PC-9 (cell line): ENCODE results near the gene KRTAP10-7. TPM values are rescaled to one million over a fixed set of nuclear protein-coding genes. Genes with fewer than 3 reads are reported as not detected.
"Not testable (repeated sequence)": the region's sequence is repeated elsewhere in the genome, so short reads cannot be mapped to it uniquely, and the experiment has no call there.

Source experiments
- BruUV-seq: library from RNA; stranded (reverse); fragments of 400-500 nt; replicated peaks from 2 replicates; lab custom pipeline; 2021; lab: Mats Ljungman, UMichigan
- CTCF ChIA-PET: fragments of 300-600 bp; sonication (Branson Sonifier 250); formaldehyde crosslinking; loops from one replicate; lab custom pipeline; 2022; ENCODE audit warnings: antibody characterized with exemption; lab: Charles Lee
- POLR2A ChIA-PET: fragments of 300-600 bp; sonication (Branson Sonifier 250); formaldehyde crosslinking; loops from one replicate; lab custom pipeline; 2022; ENCODE audit warnings: antibody characterized with exemption; ENCODE audit not compliant: unreplicated experiment; lab: Charles Lee
- DNase-seq, 2 experiments: peaks; one replicate each; pipeline versions ENCODE4 v3.0.0 to v3.0.0-alpha.2; 2015 to 2022; ENCODE audit warnings: mixed read lengths in 1 of 2
- H2AFZ ChIP-seq: fragments of 200-600 bp; sonication (generic); 2 replicates; pipeline ENCODE4 v1.8.1; 2017; ENCODE audit warnings: antibody characterized with exemption
- H3F3A ChIP-seq: fragments of 200-600 bp; sonication (generic); 2 replicates; pipeline ENCODE4 v1.8.1; 2017; ENCODE audit warnings: antibody characterized with exemption, mild to moderate bottlenecking, low read depth; ENCODE audit not compliant: insufficient read depth
- H3K27ac ChIP-seq: fragments of 200-600 bp; sonication (generic); 2 replicates; pipeline ENCODE4 v1.6.1; 2016; ENCODE audit warnings: mixed run types
- H3K27me3 ChIP-seq: fragments of 200-600 bp; sonication (generic); 2 replicates; pipeline ENCODE4 v1.6.1; 2016; ENCODE audit warnings: low read depth, mixed run types; ENCODE audit not compliant: insufficient read depth
- H3K36me3 ChIP-seq: fragments of 200-600 bp; sonication (generic); 2 replicates; pipeline ENCODE4 v1.6.1; 2016; ENCODE audit warnings: low read depth, mixed run types
- H3K4me1 ChIP-seq: fragments of 200-600 bp; sonication (generic); replicated peaks from 2 replicates; pipeline ENCODE4 v1.6.1; 2016; ENCODE audit warnings: mixed run types; ENCODE audit not compliant: insufficient read depth
- H3K4me2 ChIP-seq: fragments of 200-600 bp; sonication (generic); 2 replicates; pipeline ENCODE4 v1.6.1; 2017; ENCODE audit warnings: mixed run types
- H3K4me3 ChIP-seq: fragments of 200-600 bp; sonication (generic); 2 replicates; pipeline ENCODE4 v1.6.1; 2016; ENCODE audit warnings: mixed run types
- H3K79me2 ChIP-seq: fragments of 200-600 bp; sonication (generic); 2 replicates; pipeline ENCODE4 v1.6.1; 2017; ENCODE audit warnings: low read depth, mixed run types
- H3K9me2 ChIP-seq: fragments of 200-600 bp; sonication (generic); 2 replicates; pipeline ENCODE4 v1.8.1; 2017; ENCODE audit warnings: mild to moderate bottlenecking; ENCODE audit not compliant: insufficient read depth
- H3K9me3 ChIP-seq: fragments of 200-600 bp; sonication (generic); 2 replicates; pipeline ENCODE4 v1.8.1; 2016; ENCODE audit warnings: low read depth; ENCODE audit not compliant: insufficient read depth
- H4K20me1 ChIP-seq: fragments of 200-600 bp; sonication (generic); 2 replicates; pipeline ENCODE4 v1.8.1; 2017; ENCODE audit not compliant: insufficient read depth
- EZH2 ChIP-seq: fragments of 200-600 bp; sonication (generic); IDR thresholded peaks from 2 replicates; pipeline ENCODE4 v1.8.0; 2017; ENCODE audit warnings: antibody characterized with exemption, low read depth
- intact Hi-C: fragments of 100-400 bp; cut with micrococcal nuclease; formaldehyde crosslinking; loops from one replicate; pipeline ENCODE4 v1.10.0; 2022; ENCODE audit not compliant: unreplicated experiment
- total RNA-seq: library from RNA; stranded (reverse); gene quantifications from 2 replicates; pipeline ENCODE4 v1.2.3, GENCODE V29; 2021
- TF ChIP-seq, protein P1 (sequence below): fragments of 200-600 bp; sonication (generic); conservative IDR thresholded peaks from 2 replicates; pipeline ENCODE4 v1.6.1; 2017; ENCODE audit warnings: mixed run types, antibody characterized with exemption, mild to moderate bottlenecking, moderate library complexity

The KRTAP10-7 gene
- total RNA-seq, 1 experiment from 2014 or later = not detected

- H4K20me1 ChIP-seq, DNase-seq, H3K4me1 ChIP-seq, BruUV-seq, H3F3A ChIP-seq, intact Hi-C loops, H3K79me2 ChIP-seq, H3K9me2 ChIP-seq, H3K27ac ChIP-seq, H3K36me3 ChIP-seq, POLR2A ChIA-PET, H3K4me3 ChIP-seq, H2AFZ ChIP-seq, H3K9me3 ChIP-seq, CTCF ChIA-PET, H3K4me2 ChIP-seq: not testable (repeated sequence)
- peaks cover 31% of the 10 kb centered on the region for H3K27me3 ChIP-seq
Observed at GRCh38 chr21:44627831-44628233, 27.4 kb downstream of the KRTAP10-7 start.

DNA sequence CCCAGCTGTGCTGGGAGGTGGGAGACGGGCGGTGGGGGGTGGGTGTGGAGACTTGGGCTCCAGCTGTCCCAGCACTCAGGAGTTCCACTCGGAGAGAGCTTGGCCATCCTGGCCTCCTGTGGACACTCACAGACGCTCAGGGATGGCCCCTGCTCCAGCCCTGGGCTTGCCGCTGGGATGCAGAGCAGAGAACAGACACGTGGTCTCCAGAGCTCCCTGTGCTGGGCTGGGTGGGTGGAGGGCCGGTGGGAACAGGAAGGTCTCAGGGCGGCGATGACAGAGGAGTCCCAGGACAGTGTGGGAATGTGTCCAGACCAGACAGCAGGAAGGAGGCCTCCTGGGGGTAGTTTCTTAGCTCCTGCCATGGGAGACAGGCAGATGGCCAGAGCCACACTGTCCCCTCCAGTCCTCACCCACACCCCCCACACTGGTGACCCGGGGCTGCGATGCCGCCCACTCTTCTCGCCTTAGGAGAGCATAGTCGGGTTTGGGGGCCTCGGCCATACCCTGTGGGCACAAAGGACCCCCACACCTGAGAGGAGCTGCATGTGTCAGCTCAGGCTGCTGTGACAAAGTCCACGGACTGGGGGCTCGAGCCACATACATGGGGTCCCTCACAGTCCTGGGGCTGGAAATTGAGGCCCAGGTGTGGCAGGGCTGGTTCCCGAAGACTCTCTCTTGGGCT lies 28.5 kb downstream of the KRTAP10-7 start:
- Histone ChIP-seq H3K4me2 (no peak overlapping the region), H3K79me2 (no peaks in the 10 kb centered on the region), H3K9me3 (no peaks in the 10 kb centered on the region), H3K4me1 (no peaks in the 10 kb centered on the region), H4K20me1 (no peaks in the 10 kb centered on the region), H3K9me2 (no peaks in the 10 kb centered on the region), H3K27ac (no peak overlapping the region), H3K27me3 (peaks cover 31% of the 10 kb centered on the region), H3K36me3 (no peaks in the 10 kb centered on the region), H3K4me3 (no peak overlapping the region), H2AFZ (no peak overlapping the region), H3F3A (no peaks in the 10 kb centered on the region)
- ChIA-PET CTCF (no interaction called here), POLR2A (no interaction called here)
- TF ChIP-seq, protein P1, sequence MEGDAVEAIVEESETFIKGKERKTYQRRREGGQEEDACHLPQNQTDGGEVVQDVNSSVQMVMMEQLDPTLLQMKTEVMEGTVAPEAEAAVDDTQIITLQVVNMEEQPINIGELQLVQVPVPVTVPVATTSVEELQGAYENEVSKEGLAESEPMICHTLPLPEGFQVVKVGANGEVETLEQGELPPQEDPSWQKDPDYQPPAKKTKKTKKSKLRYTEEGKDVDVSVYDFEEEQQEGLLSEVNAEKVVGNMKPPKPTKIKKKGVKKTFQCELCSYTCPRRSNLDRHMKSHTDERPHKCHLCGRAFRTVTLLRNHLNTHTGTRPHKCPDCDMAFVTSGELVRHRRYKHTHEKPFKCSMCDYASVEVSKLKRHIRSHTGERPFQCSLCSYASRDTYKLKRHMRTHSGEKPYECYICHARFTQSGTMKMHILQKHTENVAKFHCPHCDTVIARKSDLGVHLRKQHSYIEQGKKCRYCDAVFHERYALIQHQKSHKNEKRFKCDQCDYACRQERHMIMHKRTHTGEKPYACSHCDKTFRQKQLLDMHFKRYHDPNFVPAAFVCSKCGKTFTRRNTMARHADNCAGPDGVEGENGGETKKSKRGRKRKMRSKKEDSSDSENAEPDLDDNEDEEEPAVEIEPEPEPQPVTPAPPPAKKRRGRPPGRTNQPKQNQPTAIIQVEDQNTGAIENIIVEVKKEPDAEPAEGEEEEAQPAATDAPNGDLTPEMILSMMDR = no peak
- no peak for TF ChIP-seq EZH2
- DNase-seq = no peak
- BruUV-seq = no TSS peak
- intact Hi-C loops = no loop called here

GRCh38 chr21:44630440-44630839 lies 30.0 kb downstream of the KRTAP10-7 start:
- no peak overlapping the region for H3K4me2 ChIP-seq
- H3K27ac ChIP-seq = no peak overlapping the region
- H4K20me1 ChIP-seq = no peaks in the 10 kb centered on the region
- H3K9me2 ChIP-seq = no peaks in the 10 kb centered on the region
- no peak overlapping the region for H2AFZ ChIP-seq
- intact Hi-C loops = no loop called here
- no peak overlapping the region for H3K4me3 ChIP-seq
- peaks cover 38% of the 10 kb centered on the region for H3K27me3 ChIP-seq
- DNase-seq = no peak
- ChIA-PET CTCF (no interaction called here), POLR2A (no interaction called here)
- H3K36me3 ChIP-seq = no peaks in the 10 kb centered on the region
- H3K4me1 ChIP-seq = no peaks in the 10 kb centered on the region
- TF ChIP-seq, protein P1 = no peak
- TF ChIP-seq EZH2 = no peak
- H3K9me3 ChIP-seq = no peaks in the 10 kb centered on the region
- no peaks in the 10 kb centered on the region for H3F3A ChIP-seq
- BruUV-seq = no TSS peak
- no peaks in the 10 kb centered on the region for H3K79me2 ChIP-seq

DNA sequence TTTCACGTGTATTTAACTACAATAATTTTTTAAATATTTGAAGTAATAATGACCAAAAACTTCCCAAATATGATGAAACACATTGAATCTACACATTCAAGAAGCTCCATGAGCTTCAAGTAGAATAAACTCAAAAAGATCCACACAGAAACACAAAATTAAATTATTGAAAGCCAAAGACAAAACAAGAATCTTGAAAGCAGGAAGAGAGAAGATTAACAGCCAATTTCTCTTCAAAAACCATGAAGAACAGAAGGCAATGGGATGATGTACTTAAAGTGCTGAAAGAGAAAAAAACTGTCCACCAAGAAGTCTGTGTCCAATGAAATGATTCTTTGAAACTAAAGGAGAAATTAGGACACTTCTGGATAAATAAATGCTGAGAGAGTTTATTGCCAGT lies 31.7 kb downstream of the KRTAP10-7 start:
- TF ChIP-seq, protein P1 = no peak
- TF ChIP-seq EZH2 = no peak
- intact Hi-C loops = no loop called here
- Histone ChIP-seq H3K79me2 (no peaks in the 10 kb centered on the region), H3K4me1 (no peaks in the 10 kb centered on the region), H3K27ac (no peak overlapping the region), H3K27me3 (peaks cover 47% of the 10 kb centered on the region), H4K20me1 (no peaks in the 10 kb centered on the region), H3K36me3 (no peaks in the 10 kb centered on the region), H3K9me2 (no peaks in the 10 kb centered on the region), H3K4me2 (no peak overlapping the region), H3K4me3 (no peak overlapping the region), H3F3A (no peaks in the 10 kb centered on the region), H2AFZ (no peak overlapping the region), H3K9me3 (no peaks in the 10 kb centered on the region)
- POLR2A ChIA-PET = no interaction called here
- no TSS peak for BruUV-seq
- no peak for DNase-seq
- CTCF ChIA-PET = no interaction called here
